Activated CD8-positive, alpha-beta T cell treated with anti-CD3 and anti-CD28 coated beads for 36 hours (primary cell): ENCODE data around the gene RASSF8. TPM values are rescaled to one million over a fixed set of nuclear protein-coding genes. Genes with fewer than 3 reads are reported as not detected.

ENCODE experiments used
- ATAC-seq: fragments of 200-7000 bp; cut with Tn5 transposase; one replicate; pipeline ENCODE4 v1.10.0; 2021; ENCODE audit warnings: mild to moderate bottlenecking, moderate library complexity
- CTCF ChIA-PET: fragments of 350-600 bp; sonication (Branson Sonifier 250); formaldehyde crosslinking; loops from one replicate; lab custom pipeline; 2021; ENCODE audit warnings: antibody characterized with exemption; lab: Charles Lee
- POLR2A ChIA-PET: fragments of 350-600 bp; sonication (Branson Sonifier 250); formaldehyde crosslinking; loops from one replicate; lab custom pipeline; 2021; ENCODE audit warnings: antibody characterized with exemption; lab: Charles Lee
- DNase-seq: peaks from one replicate; pipeline ENCODE4 v3.0.0-alpha.2; 2020
- H3K27ac Mint-ChIP-seq: one replicate; pipeline ENCODE4 v1.8.0; 2021; ENCODE audit warnings: mild to moderate bottlenecking, mixed read lengths
- H3K27me3 Mint-ChIP-seq: one replicate; pipeline ENCODE4 v1.8.0; 2021; ENCODE audit warnings: mixed read lengths
- H3K36me3 Mint-ChIP-seq: one replicate; pipeline ENCODE4 v1.8.0; 2021; ENCODE audit warnings: low read depth, mixed read lengths
- H3K4me1 Mint-ChIP-seq: one replicate; pipeline ENCODE4 v1.8.0; 2021; ENCODE audit warnings: low read depth, mixed read lengths
- H3K4me3 Mint-ChIP-seq: one replicate; pipeline ENCODE4 v1.8.0; 2021; ENCODE audit warnings: mild to moderate bottlenecking, moderate library complexity, mixed read lengths
- H3K9me3 Mint-ChIP-seq: one replicate; pipeline ENCODE4 v1.8.0; 2021; ENCODE audit warnings: mixed read lengths
- CTCF ChIP-seq: fragments of 200-600 bp; IDR thresholded peaks from one replicate; pipeline ENCODE4 v1.8.0; 2022; ENCODE audit warnings: antibody characterized with exemption, mild to moderate bottlenecking
- intact Hi-C: fragments of 100-400 bp; cut with micrococcal nuclease; formaldehyde crosslinking; loops from one replicate; pipeline ENCODE4 v1.10.0; 2022
- total RNA-seq, 2 experiments: library from RNA; stranded (reverse); gene quantifications; one replicate each; pipeline ENCODE4 v1.2.3, GENCODE V29; 2021

The RASSF8 gene
- total RNA-seq, 2 experiments from 2014 or later: not detected

GRCh38 chr12:26077915-26078702 is 119.6 kb downstream of the RASSF8 start:
- intact Hi-C loops: no loop called here
- no peaks in the 10 kb centered on the region for H3K27me3 Mint-ChIP-seq
- no peaks in the 10 kb centered on the region for H3K4me1 Mint-ChIP-seq
- no peak overlapping the region for H3K4me3 Mint-ChIP-seq
- H3K36me3 Mint-ChIP-seq: no peaks in the 10 kb centered on the region
- H3K27ac Mint-ChIP-seq: no peak overlapping the region
- H3K9me3 Mint-ChIP-seq: peaks cover 5% of the 10 kb centered on the region
- no peak for ATAC-seq
- no peak for TF ChIP-seq CTCF
- CTCF ChIA-PET: no interaction called here
- POLR2A ChIA-PET: no interaction called here
- DNase-seq: no peak

GRCh38 chr12:26080911-26081310 is 122.4 kb downstream of the RASSF8 start:
- intact Hi-C loops: no loop called here
- DNase-seq (no peak), ATAC-seq (no peak)
- ChIA-PET CTCF (no interaction called here), POLR2A (no interaction called here)
- Mint-ChIP-seq H3K27ac (no peak overlapping the region), H3K27me3 (no peaks in the 10 kb centered on the region), H3K4me1 (no peaks in the 10 kb centered on the region), H3K36me3 (no peaks in the 10 kb centered on the region), H3K4me3 (no peak overlapping the region), H3K9me3 (peaks cover 5% of the 10 kb centered on the region)
- TF ChIP-seq CTCF: no peak

- Mint-ChIP-seq H3K36me3 (no peaks in the 10 kb centered on the region), H3K4me3 (no peak overlapping the region), H3K9me3 (peaks cover 5% of the 10 kb centered on the region), H3K27ac (no peak overlapping the region), H3K27me3 (no peaks in the 10 kb centered on the region), H3K4me1 (no peaks in the 10 kb centered on the region)
- DNase-seq (no peak), ATAC-seq (no peak)
- ChIA-PET CTCF (interaction anchor here (1.1 kb wide), 1 partner anchor 10 kb away, joined by 5 read pairs; no protein-coding TSS in a partner anchor), POLR2A (no interaction called here)
- intact Hi-C loops: no loop called here
- TF ChIP-seq CTCF: no peak
Measured at GRCh38 chr12:26086936-26087335, 128.5 kb downstream of the RASSF8 start.

- intact Hi-C loops: no loop called here
- Mint-ChIP-seq H3K4me1 (no peaks in the 10 kb centered on the region), H3K9me3 (no peaks in the 10 kb centered on the region), H3K27ac (no peak overlapping the region), H3K4me3 (no peak overlapping the region), H3K27me3 (no peaks in the 10 kb centered on the region), H3K36me3 (no peaks in the 10 kb centered on the region)
- DNase-seq (no peak), ATAC-seq (no peak)
- CTCF ChIA-PET: interaction anchor here (0.6 to 1.3 kb wide), 2 partner anchors 8 to 21 kb away, joined by 3 read pairs; no protein-coding TSS in a partner anchor
- POLR2A ChIA-PET: no interaction called here
- no peak for TF ChIP-seq CTCF
Measured at GRCh38 chr12:26088998-26089397, 130.5 kb downstream of the RASSF8 start.

- no peaks in the 10 kb centered on the region for H3K27me3 Mint-ChIP-seq
- POLR2A ChIA-PET: no interaction called here
- no peaks in the 10 kb centered on the region for H3K9me3 Mint-ChIP-seq
- no peaks in the 10 kb centered on the region for H3K4me1 Mint-ChIP-seq
- H3K36me3 Mint-ChIP-seq: no peaks in the 10 kb centered on the region
- DNase-seq (no peak), ATAC-seq (no peak)
- CTCF ChIA-PET: no interaction called here
- intact Hi-C loops: no loop called here
- TF ChIP-seq CTCF: no peak
- no peak overlapping the region for H3K4me3 Mint-ChIP-seq
- no peak overlapping the region for H3K27ac Mint-ChIP-seq
Measured at GRCh38 chr12:26090836-26091510, 132.5 kb downstream of the RASSF8 start.
